ENCODE results near the gene SLC16A5. TPM values are rescaled to one million over a fixed set of nuclear protein-coding genes. Genes with fewer than 3 reads are reported as not detected.

SLC16A5 gene
- total RNA-seq, 2 experiments from 2014 or later: 9.2 to 11.0 TPM

- peak within 1 kb of the TSS; percentile 100 for H3K4me3 Mint-ChIP-seq
- POLR2A ChIA-PET: interaction anchor here (0.6 to 3.8 kb wide), 17 partner anchors 9 to 159 kb away, joined by 3 to 71 read pairs (median 5); partner anchors contain the start of genes ARMC7, CDR2L, MRPL58 and NUP85
- no peaks in the 10 kb centered on the region for H3K27me3 Mint-ChIP-seq
- ATAC-seq (ENCODE audit: poor library complexity) (peak; percentile 92), DNase-seq (peak; percentile 83 to 97 (median 92))
- no peaks in the 10 kb centered on the region for H3K9me3 ChIP-seq (ENCODE audit: control insufficient read depth in 1 of 2, insufficient read depth in 1 of 2, low read length in 2 of 2)
- peak within 1 kb of the TSS; percentile 84 for H3K4me3 ChIP-seq (ENCODE audit: low read length)
- H3K27ac ChIP-seq (ENCODE audit: low read depth in 1 of 2, low read length in 2 of 2): peak within 1 kb of the TSS; percentile 82 to 84
- H3K4me1 Mint-ChIP-seq (ENCODE audit: low read depth): peaks cover 51% of the 10 kb centered on the region
- no peak for TF ChIP-seq CTCF (IDR thresholded peaks at IDR 0.05)
- no peaks in the 10 kb centered on the region for H3K27me3 ChIP-seq (ENCODE audit: control insufficient read depth in 1 of 2, insufficient read depth in 2 of 2, low read length in 2 of 2)
- peak within 1 kb of the TSS; percentile 100 for H3K27ac Mint-ChIP-seq
- H3K36me3 Mint-ChIP-seq (ENCODE audit: low read depth): peaks cover 46% of the 10 kb centered on the region
- H3K9me3 Mint-ChIP-seq: no peaks in the 10 kb centered on the region
- CTCF ChIA-PET: interaction anchor here (0.7 to 4.2 kb wide), 6 partner anchors 8 to 85 kb away, joined by 3 to 21 read pairs (median 4); partner anchors contain the start of gene MRPL58
- peaks cover 20% of the 10 kb centered on the region for H3K36me3 ChIP-seq (ENCODE audit: insufficient read depth, low read length)
- intact Hi-C loops (cut with DNase I, micrococcal nuclease): loop anchor here (1.0 to 5.0 kb wide), 6 partner anchors 9 to 136 kb away; partner anchors contain the start of genes MRPL58 (in 1 of the 2) and SUMO2 (in 1 of the 2)
- peaks cover 20% of the 10 kb centered on the region for H3K4me1 ChIP-seq (ENCODE audit: insufficient read depth, low read length)
These were observed 41.1 kb upstream of the SLC16A5 start, which contains the start of the genes ATP5PD and KCTD2 for GRCh38 chr17:75046407-75047289. Gene ATP5PD, minus strand, starts transcription at chr17:75046969. Its CDS starts 4,319 bp downstream, at chr17:75042650. Gene KCTD2, plus strand, starts transcription at chr17:75047225. Its CDS starts 26 bp downstream, at chr17:75047251.

GRCh38 chr17:75047398-75048098, 40.2 kb upstream of the SLC16A5 start:
- ATAC-seq (ENCODE audit: poor library complexity) (no peak), DNase-seq (peak in 6 of 14 experiments; percentile 15 to 60 (median 41))
- no peaks in the 10 kb centered on the region for H3K9me3 Mint-ChIP-seq
- H3K27me3 Mint-ChIP-seq: no peaks in the 10 kb centered on the region
- peaks cover 45% of the 10 kb centered on the region for H3K36me3 Mint-ChIP-seq (ENCODE audit: low read depth)
- H3K4me3 ChIP-seq (ENCODE audit: low read length): peak overlapping the region; percentile 84
- intact Hi-C loops (cut with DNase I, micrococcal nuclease): loop anchor here (1.0 to 5.0 kb wide), 5 partner anchors 10 to 135 kb away; partner anchors contain the start of genes MRPL58 (in 1 of the 2) and SUMO2 (in 1 of the 2)
- ChIA-PET CTCF (interaction anchor here (0.7 to 4.2 kb wide), 6 partner anchors 9 to 86 kb away, joined by 3 to 21 read pairs (median 5); partner anchors contain the start of gene MRPL58), POLR2A (interaction anchor here (0.7 to 3.8 kb wide), 14 partner anchors 11 to 158 kb away, joined by 3 to 71 read pairs (median 6); partner anchors contain the start of genes ARMC7, CDR2L, MRPL58 and NT5C)
- peaks cover 18% of the 10 kb centered on the region for H3K36me3 ChIP-seq (ENCODE audit: insufficient read depth, low read length)
- no peaks in the 10 kb centered on the region for H3K27me3 ChIP-seq (ENCODE audit: control insufficient read depth in 1 of 2, insufficient read depth in 2 of 2, low read length in 2 of 2)
- peaks cover 56% of the 10 kb centered on the region for H3K4me1 Mint-ChIP-seq (ENCODE audit: low read depth)
- no peaks in the 10 kb centered on the region for H3K9me3 ChIP-seq (ENCODE audit: control insufficient read depth in 1 of 2, insufficient read depth in 1 of 2, low read length in 2 of 2)
- peak overlapping the region; percentile 100 for H3K4me3 Mint-ChIP-seq
- H3K4me1 ChIP-seq (ENCODE audit: insufficient read depth, low read length): peaks cover 20% of the 10 kb centered on the region
- H3K27ac Mint-ChIP-seq: peak overlapping the region; percentile 91
- TF ChIP-seq CTCF (IDR thresholded peaks at IDR 0.05): no peak
- peak overlapping the region; percentile 32 to 52 for H3K27ac ChIP-seq (ENCODE audit: low read depth in 1 of 2, low read length in 2 of 2)

All from CD4-positive, alpha-beta T cell (primary cell).